CD4-positive, alpha-beta T cell treated with Interleukin-12 subunit alpha and Interleukin-12 subunit beta, for 1 hour (primary cell): ENCODE results near the gene DPM3.
"Not testable (repeated sequence)": the region's sequence is repeated elsewhere in the genome, so short reads cannot be mapped to it uniquely, and the experiment has no call there.

Experiments used
- DNase-seq: peaks from one replicate; pipeline ENCODE4 v3.0.0-alpha.2; 2020

Gene DPM3

GRCh38 chr1:155123801-155124200, 16.5 kb downstream of the DPM3 start:
- DNase-seq: no peak

GRCh38 chr1:155122308-155122707, 18.0 kb downstream of the DPM3 start:
- no peak for DNase-seq

- DNase-seq: no peak
These were observed 19.1 kb downstream of the DPM3 start for GRCh38 chr1:155121249-155121648.

- DNase-seq: no peak
These were observed 20.1 kb downstream of the DPM3 start for GRCh38 chr1:155120253-155120652.

- DNase-seq: not testable (repeated sequence)
These were observed 22.2 kb downstream of the DPM3 start for GRCh38 chr1:155118090-155118489.

GRCh38 chr1:155117610-155118009, 22.7 kb downstream of the DPM3 start:
- no peak for DNase-seq

- no peak for DNase-seq
These were observed 24.1 kb downstream of the DPM3 start for GRCh38 chr1:155116113-155116764.

- DNase-seq: no peak
These were observed 26.8 kb downstream of the DPM3 start for GRCh38 chr1:155113450-155113980.

GRCh38 chr1:155110826-155111225, 29.5 kb downstream of the DPM3 start:
- DNase-seq: no peak

- DNase-seq: no peak
These were observed 29.9 kb downstream of the DPM3 start for GRCh38 chr1:155110381-155110780.

GRCh38 chr1:155108296-155108695, 32.0 kb downstream of the DPM3 start:
- no peak for DNase-seq

GRCh38 chr1:155107309-155108264, 32.7 kb downstream of the DPM3 start:
- no peak for DNase-seq

- DNase-seq: no peak
These were observed 33.5 kb downstream of the DPM3 start for GRCh38 chr1:155106862-155107261.

- DNase-seq: no peak
These were observed 34.7 kb downstream of the DPM3 start for GRCh38 chr1:155105604-155106011.

- no peak for DNase-seq
These were observed 35.5 kb downstream of the DPM3 start for GRCh38 chr1:155104605-155105534.

GRCh38 chr1:155103325-155103724, 37.0 kb downstream of the DPM3 start:
- no peak for DNase-seq

- DNase-seq: no peak
These were observed 41.0 kb downstream of the DPM3 start for GRCh38 chr1:155099331-155099730.

GRCh38 chr1:155094622-155094948, 45.7 kb downstream of the DPM3 start:
- no peak for DNase-seq

- peak; percentile 35 for DNase-seq
These were observed 46.3 kb downstream of the DPM3 start for GRCh38 chr1:155093911-155094621.

GRCh38 chr1:155092641-155093040, 47.7 kb downstream of the DPM3 start:
- no peak for DNase-seq

GRCh38 chr1:155092131-155092530, 48.2 kb downstream of the DPM3 start:
- no peak for DNase-seq
